GM12873 (cell line): ENCODE data around the gene F2R.
A peak's percentile ranks its signal among the peaks of the same experiment; 100 is the strongest.

ENCODE experiments used
- TF ChIP-seq, protein P1 (sequence below): IDR thresholded peaks from 2 replicates; pipeline ENCODE4 v1.5.1; 2012; ENCODE audit warnings: low read depth, mild to moderate bottlenecking, moderate library complexity, low read length, control low read depth; ENCODE audit not compliant: insufficient read depth; ENCODE audit errors: missing control alignments

Gene F2R

DNA sequence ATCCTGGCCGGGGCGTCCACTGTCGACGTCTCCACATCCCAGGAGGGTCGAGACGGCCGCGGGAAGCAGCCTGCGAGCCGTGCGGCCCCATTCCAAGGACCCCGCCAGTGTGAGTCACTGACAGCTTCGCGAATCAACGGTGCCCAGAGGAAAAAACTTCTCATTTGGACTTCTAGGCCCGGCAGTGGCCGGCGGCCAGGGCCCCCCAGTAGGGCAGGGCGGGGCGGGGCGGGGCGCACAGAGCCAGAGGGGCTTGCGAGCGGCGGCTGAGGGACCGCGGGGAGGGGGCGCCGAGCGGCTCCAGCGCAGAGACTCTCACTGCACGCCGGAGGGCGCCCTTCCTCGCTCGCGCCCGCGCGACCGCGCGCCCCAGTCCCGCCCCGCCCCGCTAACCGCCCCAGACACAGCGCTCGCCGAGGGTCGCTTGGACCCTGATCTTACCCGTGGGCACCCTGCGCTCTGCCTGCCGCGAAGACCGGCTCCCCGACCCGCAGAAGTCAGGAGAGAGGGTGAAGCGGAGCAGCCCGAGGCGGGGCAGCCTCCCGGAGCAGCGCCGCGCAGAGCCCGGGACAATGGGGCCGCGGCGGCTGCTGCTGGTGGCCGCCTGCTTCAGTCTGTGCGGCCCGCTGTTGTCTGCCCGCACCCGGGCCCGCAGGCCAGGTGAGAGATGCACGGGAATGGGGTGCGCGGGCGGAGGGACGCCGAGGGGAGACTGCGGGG, at the start of gene F2R:
Gene F2R, plus strand, starts transcription at position 391 of the 720 bp plus-strand sequence. Its CDS starts 182 bp downstream, at position 573.
- TF ChIP-seq, protein P1, sequence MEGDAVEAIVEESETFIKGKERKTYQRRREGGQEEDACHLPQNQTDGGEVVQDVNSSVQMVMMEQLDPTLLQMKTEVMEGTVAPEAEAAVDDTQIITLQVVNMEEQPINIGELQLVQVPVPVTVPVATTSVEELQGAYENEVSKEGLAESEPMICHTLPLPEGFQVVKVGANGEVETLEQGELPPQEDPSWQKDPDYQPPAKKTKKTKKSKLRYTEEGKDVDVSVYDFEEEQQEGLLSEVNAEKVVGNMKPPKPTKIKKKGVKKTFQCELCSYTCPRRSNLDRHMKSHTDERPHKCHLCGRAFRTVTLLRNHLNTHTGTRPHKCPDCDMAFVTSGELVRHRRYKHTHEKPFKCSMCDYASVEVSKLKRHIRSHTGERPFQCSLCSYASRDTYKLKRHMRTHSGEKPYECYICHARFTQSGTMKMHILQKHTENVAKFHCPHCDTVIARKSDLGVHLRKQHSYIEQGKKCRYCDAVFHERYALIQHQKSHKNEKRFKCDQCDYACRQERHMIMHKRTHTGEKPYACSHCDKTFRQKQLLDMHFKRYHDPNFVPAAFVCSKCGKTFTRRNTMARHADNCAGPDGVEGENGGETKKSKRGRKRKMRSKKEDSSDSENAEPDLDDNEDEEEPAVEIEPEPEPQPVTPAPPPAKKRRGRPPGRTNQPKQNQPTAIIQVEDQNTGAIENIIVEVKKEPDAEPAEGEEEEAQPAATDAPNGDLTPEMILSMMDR, result peak; percentile 63

DNA sequence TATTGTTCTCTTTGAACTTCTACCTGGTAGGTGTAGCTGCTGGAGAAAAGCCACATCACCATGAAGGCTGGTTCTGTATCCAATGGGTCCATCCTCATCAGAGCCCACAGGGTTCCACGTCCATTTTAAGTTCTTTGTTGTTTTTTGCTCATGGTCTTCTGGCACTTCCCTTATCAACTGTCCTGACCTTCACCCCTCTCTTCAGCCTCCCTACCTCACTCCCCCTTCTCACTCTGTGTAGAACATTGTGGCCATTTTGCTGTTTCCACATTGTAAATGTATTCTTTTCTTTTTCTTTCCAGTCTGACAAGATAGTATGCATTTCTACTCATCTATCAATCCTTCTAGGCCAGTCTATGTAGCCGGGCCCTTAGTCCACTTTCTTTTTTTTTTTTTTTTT, 48.4 kb upstream of the F2R start:
- TF ChIP-seq, protein P1, result no peak

DNA sequence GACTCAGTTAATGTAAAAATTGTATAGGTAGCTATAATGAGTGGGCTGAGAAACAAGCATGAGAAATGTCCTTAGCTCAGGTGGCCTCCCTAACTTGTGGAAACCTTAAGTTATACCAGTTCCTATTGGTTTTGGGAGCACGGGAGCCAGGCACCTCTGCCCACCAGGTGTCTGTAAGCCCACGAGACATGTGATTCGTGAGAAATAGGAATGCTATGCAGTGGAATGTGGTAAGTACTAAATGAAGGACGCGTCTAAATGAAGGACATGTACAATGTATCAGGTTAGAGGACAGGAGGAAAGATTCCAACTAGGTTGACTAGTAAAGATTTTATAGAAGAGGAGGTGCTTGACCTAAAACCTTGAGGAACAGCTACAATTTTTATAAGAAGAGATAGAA, 46.7 kb upstream of the F2R start:
- TF ChIP-seq, protein P1, result no peak

DNA sequence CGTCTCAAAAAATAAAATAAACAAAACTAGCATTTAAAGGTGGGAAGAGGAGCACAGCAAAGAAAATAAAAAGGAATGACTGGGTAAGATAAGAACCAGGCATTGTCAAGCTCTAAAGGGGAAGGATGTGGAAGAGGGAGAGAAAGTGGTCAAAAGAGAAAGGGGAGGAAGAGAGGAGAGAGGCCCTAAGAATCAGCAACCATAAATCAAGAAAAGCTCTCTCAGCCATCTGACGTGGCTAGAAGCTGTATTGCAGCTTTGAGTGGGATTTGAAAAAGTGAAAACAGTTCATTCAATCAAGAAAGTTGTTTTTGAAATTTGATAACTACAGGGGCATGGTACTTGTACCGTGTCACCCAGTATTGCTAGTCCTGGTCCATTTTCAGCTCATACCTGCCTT, 45.4 kb upstream of the F2R start:
- TF ChIP-seq, protein P1, result no peak

DNA sequence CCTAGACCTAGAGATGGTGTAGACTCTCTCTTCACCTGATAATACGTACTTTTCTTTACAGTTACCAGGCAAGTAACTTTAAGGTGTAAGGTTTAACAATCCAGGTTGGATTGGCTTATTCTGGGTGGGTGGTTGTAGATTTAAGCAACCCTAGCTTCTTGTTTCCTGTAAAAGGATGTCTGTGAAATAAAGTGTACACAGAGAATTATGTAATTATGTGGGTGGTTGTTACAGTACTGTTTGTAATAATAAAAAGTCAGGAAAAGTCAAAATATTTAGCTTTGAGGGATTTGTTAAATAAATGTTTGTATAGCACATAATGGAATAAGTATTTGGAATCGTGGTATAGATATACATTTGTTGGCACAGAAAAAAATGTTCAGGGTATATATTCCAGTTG, 43.7 kb upstream of the F2R start:
- TF ChIP-seq, protein P1, result no peak

DNA sequence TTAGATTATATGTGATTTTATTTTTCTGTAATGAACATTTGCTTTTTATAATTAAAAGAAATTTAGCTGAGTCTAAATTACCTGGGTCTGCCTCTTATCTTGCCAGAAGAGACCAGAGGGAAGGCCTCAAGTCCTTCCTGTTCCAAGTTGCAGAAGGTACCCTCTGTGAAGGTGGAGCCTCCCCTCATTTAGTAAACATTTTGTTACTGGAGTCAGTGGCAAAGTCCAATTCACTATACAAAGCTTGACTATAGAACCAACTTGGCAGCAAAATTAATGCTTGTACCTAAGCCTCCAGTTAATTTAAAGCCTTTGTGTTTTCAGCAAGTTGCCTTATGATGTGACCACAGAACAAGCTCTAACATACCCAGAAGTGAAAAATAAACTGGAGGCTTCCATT, 42.8 kb upstream of the F2R start:
- TF ChIP-seq, protein P1, result no peak

DNA sequence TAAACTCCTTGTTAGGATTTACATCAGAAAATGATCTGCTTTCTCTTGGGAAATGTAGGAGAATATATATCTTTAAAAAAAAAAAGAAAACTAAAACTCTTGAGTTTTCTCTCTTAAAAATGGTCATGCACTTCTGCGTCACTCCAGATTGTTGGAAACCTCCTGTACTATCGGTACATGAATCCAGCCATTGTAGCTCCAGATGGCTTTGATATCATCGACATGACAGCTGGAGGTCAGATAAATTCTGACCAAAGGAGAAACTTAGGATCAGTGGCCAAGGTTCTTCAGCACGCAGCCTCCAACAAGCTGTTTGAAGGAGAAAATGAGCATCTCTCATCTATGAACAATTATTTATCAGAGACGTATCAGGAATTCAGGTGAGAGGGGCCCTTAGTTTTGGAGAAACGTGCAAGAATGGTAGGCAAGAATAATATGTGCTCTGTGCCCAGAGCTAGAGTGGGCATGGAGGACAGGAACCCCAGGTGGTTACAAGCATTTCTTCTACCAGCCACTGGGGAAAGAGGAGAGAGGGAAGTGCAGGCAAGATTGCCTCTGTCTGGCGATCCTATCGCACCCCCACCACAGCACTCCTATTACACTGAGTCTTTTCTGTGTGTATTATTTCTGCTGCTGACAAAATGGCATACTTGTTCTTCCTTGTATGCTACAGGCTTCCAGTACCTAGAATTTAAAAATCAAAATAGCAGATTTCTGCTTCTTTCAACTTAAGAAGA, 41.4 kb upstream of the F2R start:
- TF ChIP-seq, protein P1, result no peak
